Endothelial cell of umbilical vein (primary cell): ENCODE measurements around the gene STAT2. TPM values are rescaled to one million over a fixed set of nuclear protein-coding genes. Genes with fewer than 3 reads are reported as not detected.

Experiments used
- BruUV-seq: library from RNA; stranded (reverse); fragments of 400-500 nt; replicated peaks from 2 replicates; lab custom pipeline; 2021; lab: Mats Ljungman, UMichigan
- CTCF ChIA-PET: fragments of 300-600, 350-600 bp; sonication (Branson Sonifier 250); formaldehyde crosslinking; loops from one replicate; lab custom pipeline; 2021; ENCODE audit warnings: antibody characterized with exemption, inconsistent platforms; lab: Charles Lee
- POLR2A ChIA-PET: fragments of 300-600, 350-600 bp; sonication (Branson Sonifier 250); formaldehyde crosslinking; loops from one replicate; lab custom pipeline; 2021; ENCODE audit warnings: antibody characterized with exemption, inconsistent platforms; lab: Charles Lee
- DNase-seq: peaks from one replicate; pipeline ENCODE4 v3.0.0-alpha.2; 2011; ENCODE audit warnings: low read depth, low spot score
- FAIRE-seq: peaks from 2 replicates; lab custom pipeline; 2011; peaks lifted over from hg19 to GRCh38; lab: Jason Lieb, UNC
- H2AFZ ChIP-seq: 2 replicates; pipeline ENCODE4 v1.6.0; 2012; ENCODE audit warnings: low read depth, low read length, control low read depth, inconsistent platforms
- H3K27ac ChIP-seq: 2 replicates; pipeline ENCODE4 v1.5.1; 2011; ENCODE audit warnings: low read depth, mild to moderate bottlenecking, control low read depth, low read length, moderate library complexity; ENCODE audit not compliant: insufficient read depth
- H3K27me3 ChIP-seq, 2 experiments: 2 replicates each; pipeline versions ENCODE4 v1.6.0 to v1.6.1; 2011; ENCODE audit warnings: low read length in 2 of 2, mixed read lengths in 1 of 2; ENCODE audit not compliant: control insufficient read depth in 2 of 2, insufficient read depth in 2 of 2
- H3K36me3 ChIP-seq, 2 experiments: 2 replicates in 1 of 2; 3 replicates in 1 of 2; pipeline ENCODE4 v1.5.1; 2011; ENCODE audit warnings: low read length in 2 of 2, mild to moderate bottlenecking in 1 of 2, moderate library complexity in 1 of 2; ENCODE audit not compliant: control insufficient read depth in 2 of 2, insufficient read depth in 2 of 2; ENCODE audit errors: extremely low read depth in 1 of 2
- H3K4me1 ChIP-seq: 3 replicates; pipeline ENCODE4 v1.5.1; 2011; ENCODE audit warnings: mild to moderate bottlenecking, low read length; ENCODE audit not compliant: control insufficient read depth, insufficient read depth; ENCODE audit errors: extremely low read depth
- H3K4me2 ChIP-seq: 2 replicates; pipeline ENCODE4 v1.6.1; 2011; ENCODE audit warnings: low read length, control low read depth, mixed read lengths; ENCODE audit not compliant: insufficient read depth
- H3K4me3 ChIP-seq, 3 experiments: fragments of 200-600 bp in 1 of 3; sonication (generic), shearing (Covaris generic) in 1 of 3; replicated peaks in 1 of 3; 2 replicates each; pipeline ENCODE4 v1.5.1; 2011 to 2016; ENCODE audit warnings: control low read depth in 3 of 3, low read length in 3 of 3, mild to moderate bottlenecking in 2 of 3, inconsistent platforms in 1 of 3, low read depth in 1 of 3, moderate library complexity in 1 of 3; ENCODE audit not compliant: insufficient read depth in 1 of 3
- H3K79me2 ChIP-seq: 2 replicates; pipeline ENCODE4 v1.6.0; 2012; ENCODE audit warnings: low read length, inconsistent platforms; ENCODE audit not compliant: control insufficient read depth, insufficient read depth
- H3K9ac ChIP-seq: replicated peaks from 2 replicates; pipeline ENCODE3; 2011; ENCODE audit warnings: low read length, control low read depth; ENCODE audit not compliant: insufficient read depth; ENCODE audit errors: extremely low read depth
- H3K9me1 ChIP-seq: replicated peaks from 3 replicates; pipeline ENCODE4 v1.6.0; 2011; ENCODE audit warnings: mild to moderate bottlenecking, low read length; ENCODE audit not compliant: control insufficient read depth, insufficient read depth; ENCODE audit errors: extremely low read depth
- H3K9me3 ChIP-seq: replicated peaks from 2 replicates; pipeline ENCODE4 v1.5.1; 2012; ENCODE audit warnings: low read length, inconsistent platforms; ENCODE audit not compliant: control insufficient read depth, insufficient read depth
- H4K20me1 ChIP-seq: replicated peaks from 2 replicates; pipeline ENCODE3; 2011; ENCODE audit warnings: mild to moderate bottlenecking, low read length; ENCODE audit not compliant: control insufficient read depth, insufficient read depth; ENCODE audit errors: extremely low read depth
- CTCF ChIP-seq, 2 donors: IDR thresholded peaks; 1 replicate in 1 of 2; 2 replicates in 1 of 2; pipeline ENCODE4 v1.5.1; 2011; ENCODE audit warnings: low read length in 2 of 2, mild to moderate bottlenecking in 2 of 2, moderate library complexity in 2 of 2, control low read depth in 1 of 2, inconsistent platforms in 1 of 2, low read depth in 1 of 2; ENCODE audit not compliant: insufficient read depth in 1 of 2; ENCODE audit errors: extremely low read depth in 1 of 2
- EZH2 ChIP-seq: IDR thresholded peaks from 2 replicates; pipeline ENCODE4 v1.6.1; 2012; ENCODE audit warnings: borderline replicate concordance, low read depth, mild to moderate bottlenecking, moderate library complexity, low read length, inconsistent platforms; ENCODE audit not compliant: severe bottlenecking
- FOS ChIP-seq: IDR thresholded peaks from 2 replicates; pipeline ENCODE4 v1.6.1; 2011; ENCODE audit warnings: mild to moderate bottlenecking, low read length, moderate library complexity, borderline replicate concordance; ENCODE audit not compliant: insufficient read depth
- GATA2 ChIP-seq: IDR thresholded peaks from 2 replicates; pipeline ENCODE4 v1.7.0; 2011; ENCODE audit warnings: low read depth, mild to moderate bottlenecking, moderate library complexity, mixed read lengths, low read length; ENCODE audit not compliant: insufficient read length, insufficient read depth
- JUN ChIP-seq: IDR thresholded peaks from 2 replicates; pipeline ENCODE4 v1.6.1; 2011; ENCODE audit warnings: borderline replicate concordance, low read depth; ENCODE audit not compliant: insufficient read length, insufficient read depth
- MAX ChIP-seq: IDR thresholded peaks from 2 replicates; pipeline ENCODE4 v1.6.1; 2011; ENCODE audit not compliant: insufficient read depth, insufficient read length
- MYC ChIP-seq: IDR thresholded peaks from one replicate; pipeline ENCODE4 v1.6.1; 2011; ENCODE audit warnings: mild to moderate bottlenecking, low read depth, low read length
- POLR2A ChIP-seq: IDR thresholded peaks from 2 replicates; pipeline ENCODE4 v1.6.1; 2012; ENCODE audit warnings: low read depth, mild to moderate bottlenecking, control low read depth, low read length
- POLR2AphosphoS5 ChIP-seq: IDR thresholded peaks from 2 replicates; pipeline ENCODE4 v1.6.1; 2012; ENCODE audit warnings: low read depth, mild to moderate bottlenecking, control low read depth, low read length, moderate library complexity; ENCODE audit not compliant: insufficient read depth
- dilution Hi-C: fragments of 300-500 bp; cut with MboI; formaldehyde crosslinking; loops from one replicate; pipeline ENCODE4 v1.15.0; 2019; ENCODE audit warnings: low sequenced_read_pairs; ENCODE audit not compliant: extremely low pct_ligation_motif_present
- intact Hi-C: fragments of 100-400 bp; cut with micrococcal nuclease; formaldehyde crosslinking; loops from one replicate; pipeline ENCODE4 v1.10.0; 2022
- polyA plus RNA-seq, 4 experiments: library from polyadenylated mRNA; depleted of rRNA in 3 of 4; stranded (reverse) in 3 of 4; unstranded in 1 of 4; fragments of >200 nt; gene quantifications; 2 replicates each; pipeline versions ENCODE4 v1.2.1 to v1.2.3, GENCODE V29; 2011 to 2012; ENCODE audit warnings: missing spikeins in 1 of 4
- total RNA-seq: library from RNA; stranded (reverse); gene quantifications from 2 replicates; pipeline ENCODE4 v1.2.3, GENCODE V29; 2021

Gene STAT2
- total and polyA plus RNA-seq, 2 donors (not counting 3 experiments of a cell fraction or from before 2014, with no cell fraction given): 62.8 to 66.5 TPM

DNA sequence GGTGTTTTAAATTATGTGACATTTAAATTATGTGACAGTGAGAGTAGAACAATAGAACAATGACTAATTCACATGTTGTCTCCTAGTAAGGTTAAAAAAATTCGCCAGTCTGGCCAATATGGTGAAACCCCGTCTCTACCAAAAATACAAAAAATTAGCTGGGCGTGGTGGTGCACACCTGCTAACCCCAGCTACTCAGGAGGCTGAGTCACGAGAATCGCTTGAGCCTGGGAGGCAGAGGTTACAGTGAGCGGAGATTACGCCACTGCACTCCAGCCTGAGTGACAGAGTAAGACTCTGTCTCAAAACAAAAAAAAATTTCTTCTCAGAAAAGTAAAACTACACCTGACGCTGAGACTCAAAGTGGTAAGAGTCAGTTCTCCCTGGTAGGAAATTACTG lies 62.5 kb downstream of the STAT2 start:
- H2AFZ ChIP-seq: no peak overlapping the region
- dilution Hi-C loops: no loop called here
- no peaks in the 10 kb centered on the region for H3K27me3 ChIP-seq
- no TSS peak for BruUV-seq
- no peak for TF ChIP-seq MAX
- no peak for TF ChIP-seq GATA2
- no peak for TF ChIP-seq MYC
- no peak for TF ChIP-seq JUN
- no peak for TF ChIP-seq EZH2
- no peak for TF ChIP-seq CTCF (IDR thresholded peaks at IDR 0.05; ENCODE audit: extremely low read depth in 1 of 2, insufficient read depth in 1 of 2, low read depth in 1 of 2, low read length in 2 of 2)
- TF ChIP-seq POLR2AphosphoS5: no peak
- TF ChIP-seq FOS: no peak
- no peak for TF ChIP-seq POLR2A
- no peak overlapping the region for H3K9ac ChIP-seq
- peaks cover 0 to 2% of the 10 kb centered on the region in 2 experiments for H3K36me3 ChIP-seq
- H3K4me1 ChIP-seq: peaks cover 26% of the 10 kb centered on the region
- intact Hi-C loops: no loop called here
- H3K79me2 ChIP-seq: peaks cover 68% of the 10 kb centered on the region
- no peak overlapping the region for H3K4me2 ChIP-seq
- no peak overlapping the region for H3K27ac ChIP-seq
- ChIA-PET CTCF (interaction anchor here (1.9 to 2.2 kb wide), 2 partner anchors 108 to 167 kb away, joined by 4 to 6 read pairs; partner anchors contain the start of gene SMARCC2), POLR2A (interaction anchor here (0.9 kb wide), 1 partner anchor 63 kb away, joined by 3 read pairs; the partner anchor contains the start of gene STAT2)
- FAIRE-seq (no peak), DNase-seq (no peak)
- no peaks in the 10 kb centered on the region for H3K9me1 ChIP-seq
- H3K9me3 ChIP-seq: no peaks in the 10 kb centered on the region
- H4K20me1 ChIP-seq: peaks cover 2% of the 10 kb centered on the region
- H3K4me3 ChIP-seq: no peak overlapping the region
